ENCODE measurements around the gene LRRC9.

DNA sequence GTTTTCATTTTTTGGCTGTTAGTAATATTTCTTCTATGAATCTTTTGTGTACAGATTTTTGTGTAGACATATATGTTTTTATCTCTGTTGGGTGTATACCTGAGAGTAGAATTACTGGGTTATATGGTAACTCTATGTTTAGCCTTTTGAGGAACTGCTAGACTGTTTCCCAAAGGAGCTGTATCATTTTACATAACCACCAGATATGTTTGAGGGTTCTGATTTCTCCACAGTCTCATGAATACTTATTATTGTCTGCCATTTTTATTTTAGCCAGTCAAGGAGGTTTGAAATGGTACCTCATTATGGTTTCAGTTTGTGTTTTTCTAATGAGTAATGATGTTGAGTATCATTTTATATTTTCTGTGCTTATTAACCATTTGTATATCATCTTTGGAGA is 173.7 kb downstream of the LRRC9 start:
- TF ChIP-seq, protein P1, sequence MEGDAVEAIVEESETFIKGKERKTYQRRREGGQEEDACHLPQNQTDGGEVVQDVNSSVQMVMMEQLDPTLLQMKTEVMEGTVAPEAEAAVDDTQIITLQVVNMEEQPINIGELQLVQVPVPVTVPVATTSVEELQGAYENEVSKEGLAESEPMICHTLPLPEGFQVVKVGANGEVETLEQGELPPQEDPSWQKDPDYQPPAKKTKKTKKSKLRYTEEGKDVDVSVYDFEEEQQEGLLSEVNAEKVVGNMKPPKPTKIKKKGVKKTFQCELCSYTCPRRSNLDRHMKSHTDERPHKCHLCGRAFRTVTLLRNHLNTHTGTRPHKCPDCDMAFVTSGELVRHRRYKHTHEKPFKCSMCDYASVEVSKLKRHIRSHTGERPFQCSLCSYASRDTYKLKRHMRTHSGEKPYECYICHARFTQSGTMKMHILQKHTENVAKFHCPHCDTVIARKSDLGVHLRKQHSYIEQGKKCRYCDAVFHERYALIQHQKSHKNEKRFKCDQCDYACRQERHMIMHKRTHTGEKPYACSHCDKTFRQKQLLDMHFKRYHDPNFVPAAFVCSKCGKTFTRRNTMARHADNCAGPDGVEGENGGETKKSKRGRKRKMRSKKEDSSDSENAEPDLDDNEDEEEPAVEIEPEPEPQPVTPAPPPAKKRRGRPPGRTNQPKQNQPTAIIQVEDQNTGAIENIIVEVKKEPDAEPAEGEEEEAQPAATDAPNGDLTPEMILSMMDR (IDR thresholded peaks at IDR 0.05), result no peak
- TF ChIP-seq EP300 (IDR thresholded peaks at IDR 0.05) (no peak), POLR2A (IDR thresholded peaks at IDR 0.05) (no peak)
